SK-MEL-5 (cell line): ENCODE measurements around the gene PTPRG. TPM values are rescaled to one million over a fixed set of nuclear protein-coding genes. Genes with fewer than 3 reads are reported as not detected.
"Not testable (repeated sequence)": the region's sequence is repeated elsewhere in the genome, so short reads cannot be mapped to it uniquely, and the experiment has no call there.

ENCODE experiments used
- DNase-seq: peaks from one replicate; pipeline ENCODE4 v3.0.0-alpha.2; 2016; ENCODE audit warnings: low read depth, low spot score
- in situ Hi-C: cut with HindIII; loops from 2 replicates; pipeline ENCODE4 v1.10.0; 2016; ENCODE audit warnings: low sequenced_read_pairs, high pct_unique_total_duplicates, low pct_unique_long_range_greater_than_20kb
- total RNA-seq: library from RNA; depleted of rRNA; stranded (reverse); fragments of >200 nt; shearing (Covaris generic); gene quantifications from 2 replicates; pipeline ENCODE4 v1.2.3, GENCODE V29; 2014

Gene PTPRG
- total RNA-seq, 1 experiment from 2014 or later: 35.3 TPM

GRCh38 chr3:61716693-61717092 is 155.3 kb downstream of the PTPRG start:
- in situ Hi-C loops, DNase-seq: not testable (repeated sequence)

- no peak for DNase-seq
- in situ Hi-C loops: no loop called here
These were observed 157.2 kb downstream of the PTPRG start for GRCh38 chr3:61718565-61718964.

GRCh38 chr3:61719278-61719977 is 158.1 kb downstream of the PTPRG start:
- no peak for DNase-seq
- in situ Hi-C loops: no loop called here

GRCh38 chr3:61723038-61723437 is 161.7 kb downstream of the PTPRG start:
- in situ Hi-C loops: no loop called here
- DNase-seq: no peak

GRCh38 chr3:61724183-61724582 is 162.8 kb downstream of the PTPRG start:
- in situ Hi-C loops: no loop called here
- no peak for DNase-seq

- in situ Hi-C loops: no loop called here
- no peak for DNase-seq
These were observed 163.4 kb downstream of the PTPRG start for GRCh38 chr3:61724801-61725200.

GRCh38 chr3:61725851-61726333 is 164.5 kb downstream of the PTPRG start:
- in situ Hi-C loops: no loop called here
- DNase-seq: peak; percentile 97

- DNase-seq: no peak
- in situ Hi-C loops: no loop called here
These were observed 166.1 kb downstream of the PTPRG start for GRCh38 chr3:61727435-61727834.

GRCh38 chr3:61729038-61729634 is 167.8 kb downstream of the PTPRG start:
- in situ Hi-C loops: no loop called here

GRCh38 chr3:61730056-61730455 is 168.7 kb downstream of the PTPRG start:
- in situ Hi-C loops: no loop called here
- no peak for DNase-seq

More at GRCh38 chr3:61729038-61729634, 167.8 kb downstream of the PTPRG start:
- DNase-seq: no peak

- in situ Hi-C loops: no loop called here
- DNase-seq: no peak
These were observed 169.3 kb downstream of the PTPRG start for GRCh38 chr3:61730577-61731231.

- in situ Hi-C loops: no loop called here
- DNase-seq: no peak
These were observed 171.6 kb downstream of the PTPRG start for GRCh38 chr3:61733000-61733399.

- DNase-seq: no peak
- in situ Hi-C loops: no loop called here
These were observed 172.5 kb downstream of the PTPRG start for GRCh38 chr3:61733876-61734275.

GRCh38 chr3:61734749-61735686 is 173.6 kb downstream of the PTPRG start:
- no peak for DNase-seq
- in situ Hi-C loops: no loop called here

- DNase-seq: no peak
- in situ Hi-C loops: no loop called here
These were observed 175.1 kb downstream of the PTPRG start for GRCh38 chr3:61736506-61736905.

GRCh38 chr3:61739640-61740039 is 178.3 kb downstream of the PTPRG start:
- DNase-seq: no peak
- in situ Hi-C loops: no loop called here

- in situ Hi-C loops: no loop called here
- DNase-seq: no peak
These were observed 179.1 kb downstream of the PTPRG start for GRCh38 chr3:61740494-61740893.

GRCh38 chr3:61741551-61741950 is 180.2 kb downstream of the PTPRG start:
- DNase-seq: no peak
- in situ Hi-C loops: no loop called here
